Ishikawa (cell line): ENCODE results near the gene RBSN.

ENCODE experiments used
- CEBPB ChIP-seq: IDR thresholded peaks from 2 replicates; pipeline ENCODE4 v1.6.1; 2012
- CREB1 ChIP-seq: IDR thresholded peaks from 2 replicates; pipeline ENCODE4 v1.6.1; 2012; ENCODE audit warnings: low read depth
- EGR1 ChIP-seq: IDR thresholded peaks from 2 replicates; pipeline ENCODE4 v1.6.1; 2012
- EP300 ChIP-seq: IDR thresholded peaks from 2 replicates; pipeline ENCODE4 v1.6.1; 2012; ENCODE audit warnings: borderline replicate concordance
- RAD21 ChIP-seq: IDR thresholded peaks from 2 replicates; pipeline ENCODE4 v1.6.1; 2012; ENCODE audit warnings: low read depth
- REST ChIP-seq: IDR thresholded peaks from 2 replicates; pipeline ENCODE4 v1.6.1; 2012; ENCODE audit warnings: low read depth, mild to moderate bottlenecking
- TAF1 ChIP-seq: IDR thresholded peaks from 2 replicates; pipeline ENCODE4 v1.6.1; 2012; ENCODE audit warnings: low read depth, mild to moderate bottlenecking
- TCF12 ChIP-seq: IDR thresholded peaks from 2 replicates; pipeline ENCODE4 v1.6.1; 2012; ENCODE audit warnings: low read depth
- YY1 ChIP-seq: IDR thresholded peaks from 2 replicates; pipeline ENCODE4 v1.6.1; 2012; ENCODE audit warnings: low read depth
- TF ChIP-seq, protein P1 (sequence below): IDR thresholded peaks from 2 replicates; pipeline ENCODE4 v1.6.1; 2012
- TF ChIP-seq, protein P2 (sequence below): IDR thresholded peaks from 2 replicates; pipeline ENCODE4 v1.6.1; 2012

GRCh38 chr3:15102836-15103235 is 3.9 kb upstream of the RBSN start:
- TF ChIP-seq EP300 (no peak), YY1 (no peak), CREB1 (no peak), REST (no peak), CEBPB (no peak), TCF12 (no peak), RAD21 (no peak), TAF1 (no peak), EGR1 (no peak)
- TF ChIP-seq, protein P1, sequence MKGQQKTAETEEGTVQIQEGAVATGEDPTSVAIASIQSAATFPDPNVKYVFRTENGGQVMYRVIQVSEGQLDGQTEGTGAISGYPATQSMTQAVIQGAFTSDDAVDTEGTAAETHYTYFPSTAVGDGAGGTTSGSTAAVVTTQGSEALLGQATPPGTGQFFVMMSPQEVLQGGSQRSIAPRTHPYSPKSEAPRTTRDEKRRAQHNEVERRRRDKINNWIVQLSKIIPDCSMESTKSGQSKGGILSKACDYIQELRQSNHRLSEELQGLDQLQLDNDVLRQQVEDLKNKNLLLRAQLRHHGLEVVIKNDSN = no peak
- TF ChIP-seq, protein P2, sequence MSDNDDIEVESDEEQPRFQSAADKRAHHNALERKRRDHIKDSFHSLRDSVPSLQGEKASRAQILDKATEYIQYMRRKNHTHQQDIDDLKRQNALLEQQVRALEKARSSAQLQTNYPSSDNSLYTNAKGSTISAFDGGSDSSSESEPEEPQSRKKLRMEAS = no peak
